Neural cell (in vitro differentiated cells): ENCODE data around the gene CRYAB.

Experiments
- EZH2 ChIP-seq: fragments of 200-600, 300-800 bp; shearing (Covaris generic), sonication (generic); IDR thresholded peaks from 2 replicates; pipeline ENCODE4 v1.6.1; 2014; ENCODE audit warnings: antibody characterized with exemption, low read length, borderline replicate concordance, mild to moderate bottlenecking; ENCODE audit not compliant: insufficient read depth, poor library complexity, severe bottlenecking
- RAD21 ChIP-seq: fragments of 450-650 bp; conservative IDR thresholded peaks from 2 replicates; pipeline ENCODE4 v1.6.1; 2014; ENCODE audit warnings: antibody characterized with exemption, mild to moderate bottlenecking, moderate library complexity
- REST ChIP-seq: IDR thresholded peaks from 2 replicates; pipeline ENCODE4 v1.6.1; 2012; ENCODE audit warnings: borderline replicate concordance
- TAF1 ChIP-seq: IDR thresholded peaks from 2 replicates; pipeline ENCODE4 v1.6.1; 2012; ENCODE audit warnings: low read depth
- TF ChIP-seq, protein P1 (sequence below): fragments of 450-650 bp; IDR thresholded peaks from 2 replicates; pipeline ENCODE4 v1.5.1; 2014; ENCODE audit warnings: antibody characterized with exemption, mild to moderate bottlenecking, moderate library complexity; ENCODE audit not compliant: poor library complexity, severe bottlenecking

GRCh38 chr11:111911563-111912401, at the start of gene CRYAB:
- no peak for TF ChIP-seq EZH2
- TF ChIP-seq, protein P1, sequence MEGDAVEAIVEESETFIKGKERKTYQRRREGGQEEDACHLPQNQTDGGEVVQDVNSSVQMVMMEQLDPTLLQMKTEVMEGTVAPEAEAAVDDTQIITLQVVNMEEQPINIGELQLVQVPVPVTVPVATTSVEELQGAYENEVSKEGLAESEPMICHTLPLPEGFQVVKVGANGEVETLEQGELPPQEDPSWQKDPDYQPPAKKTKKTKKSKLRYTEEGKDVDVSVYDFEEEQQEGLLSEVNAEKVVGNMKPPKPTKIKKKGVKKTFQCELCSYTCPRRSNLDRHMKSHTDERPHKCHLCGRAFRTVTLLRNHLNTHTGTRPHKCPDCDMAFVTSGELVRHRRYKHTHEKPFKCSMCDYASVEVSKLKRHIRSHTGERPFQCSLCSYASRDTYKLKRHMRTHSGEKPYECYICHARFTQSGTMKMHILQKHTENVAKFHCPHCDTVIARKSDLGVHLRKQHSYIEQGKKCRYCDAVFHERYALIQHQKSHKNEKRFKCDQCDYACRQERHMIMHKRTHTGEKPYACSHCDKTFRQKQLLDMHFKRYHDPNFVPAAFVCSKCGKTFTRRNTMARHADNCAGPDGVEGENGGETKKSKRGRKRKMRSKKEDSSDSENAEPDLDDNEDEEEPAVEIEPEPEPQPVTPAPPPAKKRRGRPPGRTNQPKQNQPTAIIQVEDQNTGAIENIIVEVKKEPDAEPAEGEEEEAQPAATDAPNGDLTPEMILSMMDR: no peak
- TF ChIP-seq RAD21: no peak
- TF ChIP-seq TAF1: no peak
- no peak for TF ChIP-seq REST
